ENCODE results near the gene SARS1. TPM values are rescaled to one million over a fixed set of nuclear protein-coding genes. Genes with fewer than 3 reads are reported as not detected.

SARS1 gene
- total and polyA plus RNA-seq, 2 of the 13 experiments (the other 11 are each of a cell fraction or from before 2014, with no cell fraction given), result 103 to 134 TPM

- TF ChIP-seq ZNF687 (CRISPR knock-in tag; IDR thresholded peaks at IDR 0.05) (peak; percentile 95), ZBTB4 (CRISPR knock-in tag; IDR thresholded peaks at IDR 0.05; ENCODE audit: borderline replicate concordance) (peak; percentile 72; the same call in 1 of the 2 replicates), ISX (CRISPR knock-in tag; conservative IDR thresholded peaks at IDR 0.05) (no peak), NFIC (IDR thresholded peaks at IDR 0.05; ENCODE audit: low read length) (no peak), ZNF792 (CRISPR knock-in tag; IDR thresholded peaks at IDR 0.05) (peak; percentile 89), ETV6 (CRISPR knock-in tag; conservative IDR thresholded peaks at IDR 0.05) (0 out of 2 replicates have a peak, but pooled peaks have one; percentile 36), CCDC6 (CRISPR knock-in tag; IDR thresholded peaks at IDR 0.05) (no peak), RERE (CRISPR knock-in tag; IDR thresholded peaks at IDR 0.05; ENCODE audit: low read depth) (no peak), TARDBP (CRISPR knock-in tag; IDR thresholded peaks at IDR 0.05) (no peak; the same call in 1 of the 2 replicates), ZNF230 (CRISPR knock-in tag; IDR thresholded peaks at IDR 0.05) (no peak), SNAPC5 (CRISPR knock-in tag; IDR thresholded peaks at IDR 0.05; ENCODE audit: borderline replicate concordance) (no peak), ZNF3 (CRISPR knock-in tag; IDR thresholded peaks at IDR 0.05) (no peak), ZMYM2 (CRISPR knock-in tag; IDR thresholded peaks at IDR 0.05) (no peak), GTF3A (CRISPR knock-in tag; conservative IDR thresholded peaks at IDR 0.05) (no peak), ZIK1 (CRISPR knock-in tag; IDR thresholded peaks at IDR 0.05; ENCODE audit: borderline replicate concordance, low read depth) (no peak), ZNF350 (CRISPR knock-in tag; IDR thresholded peaks at IDR 0.05; ENCODE audit: borderline replicate concordance, low read depth) (peak; percentile 44; the same call in 1 of the 2 replicates)
Observed at GRCh38 chr1:109277434-109278204, 63.9 kb downstream of the SARS1 start (continued).

Data from HepG2 (cell line).